Panc1 (cell line): ENCODE measurements around the gene PROSER3.

Source experiments
- POLR2AphosphoS5 ChIP-seq: IDR thresholded peaks from 2 replicates; pipeline ENCODE4 v1.6.1; 2012; ENCODE audit warnings: mild to moderate bottlenecking, low read depth, low read length, moderate library complexity
- TF ChIP-seq, protein P1 (sequence below): fragments of 450-650 bp; IDR thresholded peaks from 2 replicates; pipeline ENCODE4 v1.5.1; 2017; ENCODE audit warnings: mild to moderate bottlenecking

DNA sequence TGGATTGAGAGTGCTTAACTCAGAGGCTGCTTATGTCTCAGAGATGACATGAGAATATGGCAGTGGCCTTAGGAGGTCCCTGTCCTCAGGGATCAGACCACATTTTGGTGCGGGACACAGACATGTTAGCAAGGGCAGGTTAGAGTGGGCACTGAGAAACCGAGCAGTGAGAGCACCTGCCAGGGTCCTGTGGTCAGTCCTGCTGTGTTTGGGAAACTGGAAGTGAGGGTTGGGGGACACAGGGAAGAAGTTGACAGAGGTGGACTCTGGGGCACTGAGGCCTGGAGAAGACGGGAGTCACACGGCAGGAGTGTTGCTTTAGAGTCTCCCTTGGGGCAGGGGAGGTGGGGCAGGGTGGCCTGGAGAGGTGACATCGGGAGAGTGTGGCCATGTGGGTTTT, 23.1 kb upstream of the PROSER3 start:
- no peak for TF ChIP-seq POLR2AphosphoS5
- TF ChIP-seq, protein P1, sequence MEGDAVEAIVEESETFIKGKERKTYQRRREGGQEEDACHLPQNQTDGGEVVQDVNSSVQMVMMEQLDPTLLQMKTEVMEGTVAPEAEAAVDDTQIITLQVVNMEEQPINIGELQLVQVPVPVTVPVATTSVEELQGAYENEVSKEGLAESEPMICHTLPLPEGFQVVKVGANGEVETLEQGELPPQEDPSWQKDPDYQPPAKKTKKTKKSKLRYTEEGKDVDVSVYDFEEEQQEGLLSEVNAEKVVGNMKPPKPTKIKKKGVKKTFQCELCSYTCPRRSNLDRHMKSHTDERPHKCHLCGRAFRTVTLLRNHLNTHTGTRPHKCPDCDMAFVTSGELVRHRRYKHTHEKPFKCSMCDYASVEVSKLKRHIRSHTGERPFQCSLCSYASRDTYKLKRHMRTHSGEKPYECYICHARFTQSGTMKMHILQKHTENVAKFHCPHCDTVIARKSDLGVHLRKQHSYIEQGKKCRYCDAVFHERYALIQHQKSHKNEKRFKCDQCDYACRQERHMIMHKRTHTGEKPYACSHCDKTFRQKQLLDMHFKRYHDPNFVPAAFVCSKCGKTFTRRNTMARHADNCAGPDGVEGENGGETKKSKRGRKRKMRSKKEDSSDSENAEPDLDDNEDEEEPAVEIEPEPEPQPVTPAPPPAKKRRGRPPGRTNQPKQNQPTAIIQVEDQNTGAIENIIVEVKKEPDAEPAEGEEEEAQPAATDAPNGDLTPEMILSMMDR = no peak
